Thyroid gland (tissue), 4 donors: ENCODE results near the gene CD2AP. TPM values are rescaled to one million over a fixed set of nuclear protein-coding genes. Genes with fewer than 3 reads are reported as not detected.

ENCODE experiments used
- DNase-seq, 2 donors: peaks; one replicate each; pipeline ENCODE4 v3.0.0-alpha.2; 2019
- H3K27ac ChIP-seq, 3 donors: fragments of 200-600 bp; sonication (generic); 1 replicate in 2 of 3; 2 replicates in 1 of 3; pipeline ENCODE4 v1.5.1; 2016 to 2019; ENCODE audit warnings: mild to moderate bottlenecking in 1 of 3, moderate library complexity in 1 of 3
- H3K27me3 ChIP-seq: fragments of 200-600 bp; sonication (generic); one replicate; pipeline ENCODE4 v1.5.1; 2019
- H3K36me3 ChIP-seq, 2 donors: fragments of 200-600 bp; sonication (generic); one replicate each; pipeline ENCODE4 v1.5.1; 2016 to 2019
- H3K4me1 ChIP-seq, 2 donors: fragments of 200-600 bp; sonication (generic); one replicate each; pipeline ENCODE4 v1.5.1; 2017 to 2019
- H3K4me3 ChIP-seq, 3 donors: fragments of 200-600 bp; sonication (generic); replicated peaks in 1 of 3; 1 replicate in 2 of 3; 2 replicates in 1 of 3; pipeline ENCODE4 v1.5.1; 2016; ENCODE audit warnings: mild to moderate bottlenecking in 1 of 3
- H3K9me3 ChIP-seq: fragments of 200-600 bp; sonication (generic); one replicate; pipeline ENCODE4 v1.5.1; 2017
- CTCF ChIP-seq, 6 experiments: fragments of 200-600 bp in 3 of 6; fragments of 450-650 bp in 3 of 6; sonication (generic) in 3 of 6; IDR thresholded peaks; one replicate each; pipeline ENCODE4 v1.5.1; 2016 to 2019; ENCODE audit warnings: antibody characterized with exemption in 6 of 6, mild to moderate bottlenecking in 2 of 6, inconsistent platforms in 1 of 6, moderate library complexity in 1 of 6
- POLR2A ChIP-seq, 2 donors: fragments of 450-650 bp; IDR thresholded peaks; one replicate each; pipeline ENCODE4 v1.6.1; 2017; ENCODE audit warnings: antibody characterized with exemption in 2 of 2, mild to moderate bottlenecking in 2 of 2, moderate library complexity in 1 of 2
- WGBS, 2 donors: methylation state at CpG; one replicate each; pipeline ENCODE4 v1.1.5; 2017; 5-methylcytosine and 5-hydroxymethylcytosine counted together
- intact Hi-C: fragments of 100-400 bp; cut with DNase I; formaldehyde crosslinking; loops from one replicate; pipeline ENCODE4 v1.15.1; 2023
- total RNA-seq, 4 donors: library from RNA; depleted of rRNA; stranded (reverse); fragments of >200 nt; gene quantifications; one replicate each; pipeline ENCODE4 v1.2.3, GENCODE V29; 2016

CD2AP gene
- total RNA-seq, 4 donors from 2014 or later = 27.9 to 48.2 (median 33.0) TPM

- intact Hi-C loops = no loop called here
- DNase-seq = no peak
- Histone ChIP-seq H3K36me3 (no peaks in the 10 kb centered on the region), H3K27me3 (no peaks in the 10 kb centered on the region), H3K4me1 (no peaks in the 10 kb centered on the region), H3K9me3 (no peaks in the 10 kb centered on the region), H3K27ac (no peak overlapping the region), H3K4me3 (no peak overlapping the region)
- TF ChIP-seq POLR2A (IDR thresholded peaks at IDR 0.05) = no peak
- 86 to 97% methylated on average over 1 of the region's 1 CpG for WGBS, 2 donors
Measured at GRCh38 chr6:47464052-47464451, 13.5 kb upstream of the CD2AP start.

- no peak for DNase-seq
- no peak overlapping the region for H3K27ac ChIP-seq
- WGBS, 2 donors = 50 to 59% methylated on average over 1 of the region's 1 CpG
- H3K4me1 ChIP-seq = no peaks in the 10 kb centered on the region
- H3K9me3 ChIP-seq = no peaks in the 10 kb centered on the region
- no peaks in the 10 kb centered on the region for H3K36me3 ChIP-seq
- no peak for TF ChIP-seq POLR2A (IDR thresholded peaks at IDR 0.05)
- no peak for TF ChIP-seq CTCF (IDR thresholded peaks at IDR 0.05)
- H3K4me3 ChIP-seq = no peak overlapping the region
- no peaks in the 10 kb centered on the region for H3K27me3 ChIP-seq
- intact Hi-C loops = no loop called here
Measured at GRCh38 chr6:47465117-47465516, 12.5 kb upstream of the CD2AP start.

GRCh38 chr6:47471911-47472310 lies 5.7 kb upstream of the CD2AP start:
- intact Hi-C loops = no loop called here
- WGBS, 2 donors = 92 to 95% methylated on average over 1 of the region's 1 CpG
- DNase-seq = no peak
- H3K36me3 ChIP-seq = no peaks in the 10 kb centered on the region
- H3K4me1 ChIP-seq = peaks cover 0 to 2% of the 10 kb centered on the region in 2 donors
- H3K27ac ChIP-seq = no peak overlapping the region
- H3K4me3 ChIP-seq = no peak overlapping the region
- no peak for TF ChIP-seq POLR2A (IDR thresholded peaks at IDR 0.05)
- no peak for TF ChIP-seq CTCF (IDR thresholded peaks at IDR 0.05)
- no peaks in the 10 kb centered on the region for H3K9me3 ChIP-seq
- no peaks in the 10 kb centered on the region for H3K27me3 ChIP-seq

GRCh38 chr6:47473791-47474346 lies 3.7 kb upstream of the CD2AP start:
- peaks cover 0 to 4% of the 10 kb centered on the region in 2 donors for H3K4me1 ChIP-seq
- WGBS, 2 donors = 83 to 97% methylated on average over 1 of the region's 1 CpG
- intact Hi-C loops = no loop called here
- no peak for DNase-seq
- no peak overlapping the region for H3K4me3 ChIP-seq
- TF ChIP-seq POLR2A (IDR thresholded peaks at IDR 0.05) (no peak), CTCF (IDR thresholded peaks at IDR 0.05) (no peak)
- H3K27me3 ChIP-seq = no peaks in the 10 kb centered on the region
- no peaks in the 10 kb centered on the region for H3K36me3 ChIP-seq
- no peak overlapping the region for H3K27ac ChIP-seq
- no peaks in the 10 kb centered on the region for H3K9me3 ChIP-seq

GRCh38 chr6:47475319-47475816 lies 2.2 kb upstream of the CD2AP start:
- TF ChIP-seq CTCF (IDR thresholded peaks at IDR 0.05) = no peak
- intact Hi-C loops = no loop called here

More at GRCh38 chr6:47475319-47475816, 2.2 kb upstream of the CD2AP start:
- DNase-seq = no peak
- Histone ChIP-seq H3K9me3 (no peaks in the 10 kb centered on the region), H3K36me3 (no peaks in the 10 kb centered on the region), H3K4me3 (no peak overlapping the region), H3K27me3 (no peaks in the 10 kb centered on the region), H3K27ac (no peak overlapping the region), H3K4me1 (peaks cover 8 to 16% of the 10 kb centered on the region in 2 donors)
- 96 to 98% methylated on average over 5 of the region's 5 CpGs for WGBS, 2 donors
